Heart right ventricle (tissue), 16 donors: Measurements from ENCODE around the gene UTS2B. TPM values are rescaled to one million over a fixed set of nuclear protein-coding genes. Genes with fewer than 3 reads are reported as not detected.
A peak's percentile ranks its signal among the peaks of the same experiment; 100 is the strongest.

ENCODE experiments used
- ATAC-seq, 8 donors: fragments of 200-7000 bp; cut with Tn5 transposase; one replicate each; pipeline ENCODE4 v1.9.1; 2020; ENCODE audit warnings: mild to moderate bottlenecking in 8 of 8, moderate library complexity in 8 of 8, moderate number of reproducible peaks in 1 of 8
- DNase-seq, 2 donors: peaks; one replicate each; pipeline ENCODE4 v3.0.0-alpha.2; 2020
- H3K27ac ChIP-seq, 10 donors: fragments of 200-600 bp; sonication (generic) in 2 of 10; one replicate each; pipeline versions ENCODE4 v1.5.0 to v1.8.0; 2020 to 2022; ENCODE audit warnings: mild to moderate bottlenecking in 3 of 10
- H3K27me3 ChIP-seq, 7 donors: fragments of 200-600 bp; one replicate each; pipeline ENCODE4 v1.8.0; 2021 to 2022; ENCODE audit warnings: mild to moderate bottlenecking in 2 of 7
- H3K36me3 ChIP-seq, 9 donors: fragments of 200-600 bp; sonication (generic) in 1 of 9; one replicate each; pipeline versions ENCODE4 v1.5.0 to v1.8.0; 2020 to 2022; ENCODE audit warnings: mild to moderate bottlenecking in 2 of 9
- H3K4me1 ChIP-seq, 9 donors: fragments of 200-600 bp; sonication (generic) in 1 of 9; one replicate each; pipeline versions ENCODE4 v1.5.0 to v1.8.0; 2020 to 2022; ENCODE audit warnings: mild to moderate bottlenecking in 4 of 9
- H3K4me3 ChIP-seq, 10 donors: fragments of 200-600 bp; sonication (generic) in 2 of 10; one replicate each; pipeline versions ENCODE4 v1.5.0 to v1.8.0; 2020 to 2022; ENCODE audit warnings: mild to moderate bottlenecking in 7 of 10, moderate library complexity in 2 of 10
- H3K9me3 ChIP-seq, 11 donors: fragments of 200-600 bp in 10 of 11; sonication (generic) in 2 of 11; one replicate each; pipeline versions ENCODE4 v1.5.0 to v1.8.0; 2013 to 2022; ENCODE audit warnings: mild to moderate bottlenecking in 2 of 11, control low read depth in 1 of 11, moderate library complexity in 1 of 11
- WGBS, 2 donors: extraction: QIAGEN DNeasy Blood & Tissue Kit; methylation state at CpG; one replicate each; pipeline ENCODE4 v1.1.7; 2013; ENCODE audit warnings: inconsistent platforms in 1 of 2; 5-methylcytosine and 5-hydroxymethylcytosine counted together
- intact Hi-C, 10 donors: fragments of 100-400 bp; cut with DNase I; formaldehyde crosslinking; loops; one replicate each; pipeline versions ENCODE4 v1.11.1 to v1.14.2; 2022
- polyA plus RNA-seq, 2 donors: library from polyadenylated mRNA; stranded (reverse); fragments of 200-250 nt; gene quantifications; one replicate each; pipeline ENCODE4 v1.2.3, GENCODE V29; 2013
- total RNA-seq, 10 donors: library from RNA; stranded (reverse); fragmentation: NEBNext Ultra II Directional in 3 of 10; extraction: Animal tissue kit (Norgen Biotek cat#: 25700) in 3 of 10; gene quantifications; one replicate each; pipeline versions ENCODE4 v1.2.1 to v1.2.4, GENCODE V29; 2021 to 2023
- TF ChIP-seq, protein P1 (sequence below), 9 donors: fragments of 200-600 bp; sonication (generic) in 2 of 9; IDR thresholded peaks; one replicate each; pipeline versions ENCODE4 v1.5.0 to v1.8.0; 2021 to 2022; ENCODE audit warnings: antibody characterized with exemption in 9 of 9, mild to moderate bottlenecking in 5 of 9, moderate library complexity in 1 of 9
- donor health status: Arrhythmogenic right ventricular cardiomyopathy.
- donor health status: ischemic (EF 13 %, LVEDD 7.1; RV severe dilation, severe dysfunction).
- donor health status: healthy with polysubstance abuse.
- donor health status: DM: no; HTN: yes; CAD: no.
- donor health status: DM: no; HTN: no; CAD: no.
- donor health status: ischemic (EF 25% LVEDD 6.9; RV normal size, moderate dysfunction).
- donor health status: ischemic (EF 25% LVEDD 5.7; RV mildly dilated, moderate dysfunction).
- donor health status: healthy.
- donor health status: DM: yes; HTN: yes; CAD: no.
- donor health status: Ischemic cardiomyopathy.
- donor health status: ischemic (EF 35%, LVEDD 5.7; RV mildly dilated, moderate dysfunction).
- donor health status: nonischemic (EF 11% LVEDD 7.7; RV severe dilation, severe dysfunction).
- donor health status: DM: yes; HTN: yes; CAD: no.
- donor health status: PGD.
- donor health status: ischemic (EF 29% LVEDD 5.4; RV normal size, mild dysfunction).
- donor health status: nonischemic (EF 23%, LVEDD 6.1; RV moderate dilation, normal function).

Gene UTS2B
- total and polyA plus RNA-seq, 12 donors: 0.10 to 0.53 (median 0.25) TPM; not detected in 5

DNA sequence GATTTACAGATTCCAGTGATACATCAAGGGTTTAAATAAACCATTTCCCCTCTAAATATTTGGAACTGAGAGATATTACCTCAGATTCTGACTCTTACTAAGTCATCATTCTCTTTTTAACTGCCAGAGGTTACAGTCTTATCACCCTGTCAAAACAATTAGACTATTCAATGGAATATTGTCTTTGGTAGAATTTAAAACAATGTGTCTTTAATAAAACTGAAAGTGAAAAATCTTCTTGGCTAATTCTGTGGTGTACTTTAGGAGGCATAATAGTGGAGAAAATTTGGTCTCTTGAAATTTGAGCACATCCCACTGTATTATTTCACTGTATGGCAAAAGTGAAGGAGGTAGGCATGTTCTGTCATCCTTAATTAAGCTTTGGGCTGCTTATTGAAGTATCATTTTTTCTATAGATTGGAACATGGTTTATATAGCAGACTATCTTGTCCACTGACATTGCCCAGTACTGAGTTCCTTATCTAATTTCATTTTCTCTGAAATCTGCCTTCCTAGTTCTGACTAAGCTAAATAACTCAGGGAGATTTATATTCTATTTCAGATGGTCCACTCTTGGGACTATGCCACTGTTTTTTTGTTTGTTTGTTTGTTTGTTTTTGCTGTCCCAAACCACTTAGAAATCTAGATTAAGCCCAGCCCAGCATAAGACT is 48.0 kb upstream of the UTS2B start:
- peaks cover 0 to 64% (median 15%) of the 10 kb centered on the region in 9 donors for H3K36me3 ChIP-seq
- intact Hi-C loops: loop anchor here in 4 of 10 donors (5.0 to 10.0 kb wide), 3 partner anchors 41 to 133 kb away; partner anchors contain the start of gene UTS2B (in 2 of the 4)
- TF ChIP-seq, protein P1, sequence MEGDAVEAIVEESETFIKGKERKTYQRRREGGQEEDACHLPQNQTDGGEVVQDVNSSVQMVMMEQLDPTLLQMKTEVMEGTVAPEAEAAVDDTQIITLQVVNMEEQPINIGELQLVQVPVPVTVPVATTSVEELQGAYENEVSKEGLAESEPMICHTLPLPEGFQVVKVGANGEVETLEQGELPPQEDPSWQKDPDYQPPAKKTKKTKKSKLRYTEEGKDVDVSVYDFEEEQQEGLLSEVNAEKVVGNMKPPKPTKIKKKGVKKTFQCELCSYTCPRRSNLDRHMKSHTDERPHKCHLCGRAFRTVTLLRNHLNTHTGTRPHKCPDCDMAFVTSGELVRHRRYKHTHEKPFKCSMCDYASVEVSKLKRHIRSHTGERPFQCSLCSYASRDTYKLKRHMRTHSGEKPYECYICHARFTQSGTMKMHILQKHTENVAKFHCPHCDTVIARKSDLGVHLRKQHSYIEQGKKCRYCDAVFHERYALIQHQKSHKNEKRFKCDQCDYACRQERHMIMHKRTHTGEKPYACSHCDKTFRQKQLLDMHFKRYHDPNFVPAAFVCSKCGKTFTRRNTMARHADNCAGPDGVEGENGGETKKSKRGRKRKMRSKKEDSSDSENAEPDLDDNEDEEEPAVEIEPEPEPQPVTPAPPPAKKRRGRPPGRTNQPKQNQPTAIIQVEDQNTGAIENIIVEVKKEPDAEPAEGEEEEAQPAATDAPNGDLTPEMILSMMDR (IDR thresholded peaks at IDR 0.05): no peak
- DNase-seq (no peak), ATAC-seq (peak in 5 of 8 donors; percentile 5 to 35 (median 18))
- H3K27ac ChIP-seq: peak overlapping the region in 7 of 10 donors; percentile 6 to 65 (median 47)
- H3K9me3 ChIP-seq: no peaks in the 10 kb centered on the region
- H3K4me1 ChIP-seq: peaks cover 3 to 60% (median 43%) of the 10 kb centered on the region in 9 donors
- H3K4me3 ChIP-seq: no peak overlapping the region
- no peaks in the 10 kb centered on the region for H3K27me3 ChIP-seq

DNA sequence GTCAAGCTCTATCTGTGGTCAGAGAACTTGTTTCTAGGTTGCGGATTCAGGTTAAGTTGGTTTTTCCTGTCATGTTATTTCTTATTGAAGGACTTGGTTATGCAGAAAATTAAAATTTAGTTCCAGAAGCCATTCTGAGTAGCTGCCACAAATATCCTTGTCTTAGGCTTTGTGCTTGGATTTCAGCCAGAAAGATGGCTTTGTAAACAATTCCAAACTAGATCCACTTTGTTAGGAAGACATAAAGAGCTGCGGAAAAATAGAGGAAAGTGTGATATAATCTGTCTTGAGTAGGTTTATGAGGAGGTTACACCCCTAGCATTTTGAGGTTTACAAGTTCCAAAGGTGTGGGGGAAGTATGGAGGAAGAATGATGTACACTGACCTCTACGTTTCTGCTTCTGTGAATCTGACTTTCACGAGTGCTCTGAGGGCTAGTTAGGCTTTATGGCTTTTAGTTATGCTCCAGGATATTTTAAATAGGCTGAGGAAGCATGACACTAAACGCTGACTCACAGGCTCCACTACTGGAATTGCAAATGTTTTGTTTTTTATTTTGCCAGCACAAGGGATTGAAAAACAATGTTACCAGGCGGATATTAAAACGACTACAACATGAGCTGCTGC is 46.3 kb upstream of the UTS2B start:
- TF ChIP-seq, protein P1 (IDR thresholded peaks at IDR 0.05): no peak
- Histone ChIP-seq H3K36me3 (peaks cover 0 to 64% (median 15%) of the 10 kb centered on the region in 9 donors), H3K4me1 (peaks cover 3 to 55% (median 43%) of the 10 kb centered on the region in 9 donors), H3K27ac (peak overlapping the region in 8 of 10 donors; percentile 11 to 65 (median 36)), H3K27me3 (no peaks in the 10 kb centered on the region), H3K4me3 (no peak overlapping the region), H3K9me3 (no peaks in the 10 kb centered on the region)
- ATAC-seq (peak in 7 of 8 donors; percentile 56 to 78 (median 65)), DNase-seq (no peak)
- 42 to 51% methylated on average over 7 of the region's 7 CpGs for WGBS, 2 donors
- intact Hi-C loops: loop anchor here in 4 of 10 donors (5.0 to 10.0 kb wide), 3 partner anchors 39 to 132 kb away; partner anchors contain the start of gene UTS2B (in 2 of the 4)

DNA sequence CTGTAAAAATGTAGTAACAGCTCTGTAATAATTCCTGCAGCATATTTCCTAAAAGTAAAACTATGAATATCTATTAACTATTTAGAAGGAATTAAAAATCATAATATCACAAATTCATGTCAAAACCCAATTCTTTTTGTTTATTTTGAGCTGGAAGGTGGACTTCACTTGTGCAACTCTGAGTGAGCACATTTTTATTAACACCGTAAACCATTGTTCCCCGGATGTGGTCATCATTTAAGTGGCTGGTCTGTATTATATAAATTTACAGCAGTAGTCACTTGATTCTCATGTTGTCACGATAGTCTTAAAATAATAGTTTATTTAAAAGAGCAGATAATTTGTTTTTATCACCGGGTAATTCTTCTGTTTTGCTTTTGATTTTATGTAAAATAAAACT is 43.0 kb upstream of the UTS2B start:
- WGBS, 2 donors: 91 to 94% methylated on average over 4 of the region's 4 CpGs
- Histone ChIP-seq H3K4me3 (no peak overlapping the region), H3K9me3 (no peaks in the 10 kb centered on the region), H3K4me1 (peaks cover 0 to 40% (median 31%) of the 10 kb centered on the region in 9 donors), H3K27me3 (no peaks in the 10 kb centered on the region), H3K27ac (no peak overlapping the region), H3K36me3 (peaks cover 0 to 67% (median 0%) of the 10 kb centered on the region in 9 donors)
- TF ChIP-seq, protein P1 (IDR thresholded peaks at IDR 0.05): no peak
- intact Hi-C loops: loop anchor here in 2 of 10 donors (10.0 kb wide), 1 partner anchor 129 kb away; no protein-coding TSS in a partner anchor
- DNase-seq (no peak), ATAC-seq (no peak)

DNA sequence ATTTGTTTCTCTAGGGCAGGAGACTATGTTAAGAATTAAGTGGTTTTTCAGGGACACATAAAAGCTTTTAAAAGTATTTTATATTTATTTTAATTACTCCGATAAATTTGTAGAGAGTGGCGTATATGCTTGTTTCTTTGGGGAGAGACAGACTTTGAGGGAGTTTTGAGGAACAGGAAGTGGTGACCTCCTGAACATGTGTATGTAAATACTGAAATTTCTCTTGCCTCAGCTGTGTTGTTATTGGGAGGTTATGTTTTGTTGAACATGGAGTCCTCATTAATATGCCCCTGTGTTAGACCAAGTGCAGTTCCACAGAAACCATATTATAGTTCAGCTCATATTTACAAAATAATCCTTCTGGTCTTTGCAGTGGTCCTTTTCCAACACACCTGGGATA is 41.8 kb upstream of the UTS2B start:
- H3K27me3 ChIP-seq: no peaks in the 10 kb centered on the region
- 81 to 94% methylated on average over 2 of the region's 2 CpGs for WGBS, 2 donors
- no peak for DNase-seq
- H3K36me3 ChIP-seq: peaks cover 0 to 77% (median 0%) of the 10 kb centered on the region in 9 donors
- no peak overlapping the region for H3K27ac ChIP-seq
- H3K4me1 ChIP-seq: peaks cover 0 to 32% (median 22%) of the 10 kb centered on the region in 9 donors
- no peaks in the 10 kb centered on the region for H3K9me3 ChIP-seq
- ATAC-seq: no peak
- TF ChIP-seq, protein P1 (IDR thresholded peaks at IDR 0.05): no peak
- intact Hi-C loops: loop anchor here in 2 of 10 donors (10.0 kb wide), 1 partner anchor 127 kb away; no protein-coding TSS in a partner anchor
- H3K4me3 ChIP-seq: no peak overlapping the region
